GM12878 (cell line): ENCODE data around the gene DCP1B. TPM values are rescaled to one million over a fixed set of nuclear protein-coding genes. Genes with fewer than 3 reads are reported as not detected.

Experiments
- ATAC-seq: fragments of 200-7000 bp; cut with Tn5 transposase; 3 replicates; pipeline ENCODE4 v1.9.1; 2020; ENCODE audit warnings: mild to moderate bottlenecking, moderate library complexity
- BruUV-seq: library from RNA; stranded (reverse); fragments of 400-500 nt; replicated peaks from 2 replicates; lab custom pipeline; 2021; lab: Mats Ljungman, UMichigan
- CTCF ChIA-PET: fragments of 300-600 bp; sonication (Branson Sonifier 250); formaldehyde crosslinking; extraction: SDS; loops from one replicate; lab custom pipeline; 2021; ENCODE audit warnings: inconsistent platforms; lab: Yijun Ruan, JAX
- POLR2A ChIA-PET: fragments of 350-600 bp; formaldehyde crosslinking; extraction: SDS; loops from one replicate; lab custom pipeline; 2021; ENCODE audit warnings: inconsistent platforms; lab: Charles Lee
- RAD21 ChIA-PET: fragments of 300-600 bp; sonication (Branson Sonifier 250); formaldehyde crosslinking; loops from one replicate; lab custom pipeline; 2023; ENCODE audit warnings: antibody characterized with exemption; ENCODE audit not compliant: unreplicated experiment; lab: Charles Lee
- SMC1A ChIA-PET: fragments of 300-600 bp; sonication (Branson Sonifier 250); formaldehyde crosslinking; loops from one replicate; lab custom pipeline; 2023; ENCODE audit not compliant: unreplicated experiment, uncharacterized antibody; lab: Charles Lee
- DNase-seq: peaks from one replicate; pipeline ENCODE4 v3.0.0-alpha.2; 2011; ENCODE audit warnings: low read depth, low spot score
- FAIRE-seq: peaks from 3 replicates; lab custom pipeline; 2011; peaks lifted over from hg19 to GRCh38; lab: Jason Lieb, UNC
- H2AFZ ChIP-seq: 2 replicates; pipeline ENCODE4 v1.6.0; 2011; ENCODE audit warnings: low read depth, low read length, control low read depth; ENCODE audit not compliant: control insufficient read depth
- H3K27ac ChIP-seq: 2 replicates; pipeline ENCODE4 v1.5.1; 2011; ENCODE audit warnings: control low read depth; ENCODE audit not compliant: control insufficient read depth, insufficient read depth
- H3K27me3 ChIP-seq, 2 experiments: replicated peaks in 1 of 2; 2 replicates each; pipeline versions ENCODE4 v1.6.0 to v1.6.1; 2011; ENCODE audit warnings: low read length in 1 of 2; ENCODE audit not compliant: control insufficient read depth in 2 of 2, insufficient read depth in 2 of 2
- H3K36me3 ChIP-seq, 2 experiments: 2 replicates each; pipeline ENCODE4 v1.5.1; 2011; ENCODE audit warnings: low read length in 1 of 2; ENCODE audit not compliant: control insufficient read depth in 2 of 2, insufficient read depth in 2 of 2
- H3K4me1 ChIP-seq: 2 replicates; pipeline ENCODE4 v1.6.1; 2011; ENCODE audit warnings: mild to moderate bottlenecking, low read length, moderate library complexity, mixed read lengths; ENCODE audit not compliant: control insufficient read depth, insufficient read depth
- H3K4me2 ChIP-seq: 2 replicates; pipeline ENCODE4 v1.6.0; 2011; ENCODE audit warnings: control low read depth; ENCODE audit not compliant: control insufficient read depth, insufficient read depth
- H3K4me3 ChIP-seq: fragments of 200-600 bp; sonication (generic); 2 replicates; pipeline ENCODE4 v1.5.1; 2016
- H3K79me2 ChIP-seq: 2 replicates; pipeline ENCODE4 v1.6.0; 2011; ENCODE audit warnings: low read length; ENCODE audit not compliant: control insufficient read depth, insufficient read depth
- H3K9ac ChIP-seq: 2 replicates; pipeline ENCODE4 v1.8.0; 2011; ENCODE audit warnings: low read length, control low read depth, mixed read lengths; ENCODE audit not compliant: control insufficient read depth, insufficient read depth
- H3K9me3 ChIP-seq: replicated peaks from 3 replicates; pipeline ENCODE4 v1.5.1; 2011; ENCODE audit warnings: mild to moderate bottlenecking, low read length; ENCODE audit not compliant: control insufficient read depth, insufficient read depth
- H4K20me1 ChIP-seq: 2 replicates; pipeline ENCODE4 v1.6.0; 2011; ENCODE audit not compliant: control insufficient read depth, insufficient read depth
- BHLHE40 ChIP-seq, 2 experiments: fragments of 450-650 bp in 1 of 2; IDR thresholded peaks; 2 replicates each; pipeline ENCODE4 v1.6.1; 2011 to 2017; ENCODE audit warnings: low read depth in 2 of 2, borderline replicate concordance in 1 of 2, improper control_type of control experiment in 1 of 2, low read length in 1 of 2, mild to moderate bottlenecking in 1 of 2
- DPF2 ChIP-seq: fragments of 450-650 bp; IDR thresholded peaks from 2 replicates; pipeline ENCODE4 v1.6.1; 2017; ENCODE audit warnings: mild to moderate bottlenecking
- ESRRA ChIP-seq: IDR thresholded peaks from 2 replicates; pipeline ENCODE4 v1.6.1; 2012; ENCODE audit warnings: mild to moderate bottlenecking, low read length, improper control_type of control experiment
- FOXK2 ChIP-seq: fragments of 450-650 bp; IDR thresholded peaks from 2 replicates; pipeline ENCODE4 v1.6.1; 2017; ENCODE audit warnings: mild to moderate bottlenecking, moderate library complexity
- FOXM1 ChIP-seq: IDR thresholded peaks from 2 replicates; pipeline ENCODE4 v1.6.1; 2012; ENCODE audit warnings: low read depth, mild to moderate bottlenecking, inconsistent platforms, low read length, moderate library complexity
- JUND ChIP-seq: IDR thresholded peaks from 2 replicates; pipeline ENCODE4 v1.6.1; 2012; ENCODE audit warnings: low read depth, mild to moderate bottlenecking, low read length, improper control_type of control experiment, moderate library complexity
- MEF2B ChIP-seq: fragments of 450-650 bp; IDR thresholded peaks from 2 replicates; pipeline ENCODE4 v1.6.1; 2018; ENCODE audit warnings: mild to moderate bottlenecking, moderate library complexity; ENCODE audit not compliant: partially characterized antibody, poor library complexity, severe bottlenecking
- MTA2 ChIP-seq: fragments of 450-650 bp; IDR thresholded peaks from 2 replicates; pipeline ENCODE4 v1.6.1; 2016; ENCODE audit warnings: low read depth, mild to moderate bottlenecking, moderate library complexity
- NBN ChIP-seq: fragments of 450-650 bp; IDR thresholded peaks from 2 replicates; pipeline ENCODE4 v1.6.1; 2016
- NFIC ChIP-seq: IDR thresholded peaks from 2 replicates; pipeline ENCODE4 v1.6.1; 2012; ENCODE audit warnings: low read depth, mild to moderate bottlenecking, inconsistent platforms, low read length, moderate library complexity
- NR2C1 ChIP-seq: fragments of 450-650 bp; IDR thresholded peaks from 2 replicates; pipeline ENCODE4 v1.6.1; 2017; ENCODE audit warnings: antibody characterized with exemption, mild to moderate bottlenecking, moderate library complexity
- NR2C2 ChIP-seq: IDR thresholded peaks from 2 replicates; pipeline ENCODE4 v1.6.1; 2011; ENCODE audit warnings: borderline replicate concordance, low read depth; ENCODE audit not compliant: control insufficient read depth, insufficient read length
- NRF1 ChIP-seq: conservative IDR thresholded peaks from 2 replicates; pipeline ENCODE4 v1.6.1; 2011; ENCODE audit warnings: mild to moderate bottlenecking, low read depth, low read length, improper control_type of control experiment
- RELA ChIP-seq: fragments of 450-650 bp; IDR thresholded peaks from 2 replicates; pipeline ENCODE4 v1.8.0; 2014; ENCODE audit warnings: borderline replicate concordance; ENCODE audit not compliant: partially characterized antibody
- RUNX3 ChIP-seq: IDR thresholded peaks from 2 replicates; pipeline ENCODE4 v1.6.1; 2012; ENCODE audit warnings: low read length, inconsistent platforms
- SIN3A ChIP-seq: IDR thresholded peaks from 2 replicates; pipeline ENCODE4 v1.6.1; 2012; ENCODE audit warnings: low read depth, low read length, improper control_type of control experiment
- WGBS: methylation state at CpG from one replicate; pipeline ENCODE4 v1.1.6; 2016; ENCODE audit warnings: low lambda C conversion rate; ENCODE audit not compliant: insufficient replicate concordance, insufficient coverage; ENCODE audit errors: missing lambda C conversion rate; 5-methylcytosine and 5-hydroxymethylcytosine counted together
- in situ Hi-C: fragments of 300-500 bp; cut with MboI; formaldehyde crosslinking; loops from 9 replicates; pipeline ENCODE4 v1.14.3; 2018; ENCODE audit warnings: mixed read lengths
- intact Hi-C: fragments of 100-400 bp; cut with micrococcal nuclease; formaldehyde crosslinking; loops from one replicate; pipeline ENCODE4 v1.14.2; 2022; ENCODE audit not compliant: unreplicated experiment
- polyA plus RNA-seq, 11 experiments: library from polyadenylated mRNA; depleted of rRNA in 4 of 11; unstranded in 6 of 11; stranded (reverse) in 5 of 11; fragments of >200 nt; fragmentation: Nextera tagmentation in 4 of 11; fragmentation: Illumina TruSeq in 1 of 11; extraction: Ambion mirVana in 4 of 11; extraction: Trizol in 1 of 11; gene quantifications; 1 replicate in 1 of 11; 2 replicates in 10 of 11; pipeline versions ENCODE4 v1.2.1 to v1.2.3, GENCODE V29; 2011 to 2016; ENCODE audit warnings: inconsistent platforms in 2 of 11, missing spikeins in 2 of 11, low read depth in 1 of 11
- total RNA-seq, 4 experiments: library from RNA; depleted of rRNA in 3 of 4; stranded (reverse); fragments of >200 nt in 3 of 4; fragmentation: Illumina TruSeq in 1 of 4; extraction: Trizol in 1 of 4; gene quantifications; 2 replicates each; pipeline versions ENCODE4 v1.2.1 to v1.2.3, GENCODE V29; 2013 to 2021
- TF ChIP-seq, protein P1 (sequence below): fragments of 450-650 bp; IDR thresholded peaks from 2 replicates; pipeline ENCODE4 v1.6.1; 2016; ENCODE audit warnings: mild to moderate bottlenecking
- TF ChIP-seq, protein P2 (sequence below): IDR thresholded peaks from 2 replicates; pipeline ENCODE4 v1.6.1; 2011; ENCODE audit warnings: borderline replicate concordance, low read depth, mild to moderate bottlenecking, moderate library complexity, mixed read lengths, low read length; ENCODE audit not compliant: insufficient read depth; ENCODE audit errors: extremely low read length
- TF ChIP-seq, protein P3 (sequence below): fragments of 450-650 bp; IDR thresholded peaks from 2 replicates; pipeline ENCODE4 v1.6.1; 2017; ENCODE audit warnings: low read depth, mild to moderate bottlenecking, moderate library complexity

The DCP1B gene
- total and polyA plus RNA-seq, 10 of the 15 experiments (the other 5 are each of a cell fraction or from before 2014, with no cell fraction given), result 1.3 to 23.4 (median 15.3) TPM

DNA sequence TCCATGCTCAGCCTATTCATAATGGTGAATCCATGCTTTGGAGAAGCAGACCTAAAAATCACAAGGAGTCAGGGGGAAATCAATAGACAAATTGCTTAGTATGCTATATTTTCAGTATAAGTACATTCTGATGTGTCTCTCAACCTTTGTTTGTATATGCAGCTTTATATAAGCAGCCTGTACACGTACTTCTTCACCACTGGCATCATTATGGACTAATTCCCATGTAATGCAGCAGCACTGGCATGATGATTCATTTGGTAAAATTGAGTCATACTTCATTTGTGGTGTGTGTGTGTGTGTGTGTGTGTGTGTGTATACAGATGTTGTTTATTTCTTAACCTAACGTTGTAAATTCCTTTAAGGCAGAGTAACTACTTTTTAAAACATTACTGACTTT is 10.9 kb downstream of the DCP1B start:
- ChIA-PET CTCF (interaction anchor here (0.6 kb wide), 1 partner anchor 17 kb away, joined by 4 read pairs; no protein-coding TSS in a partner anchor), POLR2A (interaction anchor here (2.8 kb wide), 1 partner anchor 11 kb away, joined by 9 read pairs; the partner anchor contains the start of gene DCP1B)
- H3K36me3 ChIP-seq, result peaks cover 0 to 6% of the 10 kb centered on the region in 2 experiments; a peak in 2 of 4 replicates

More for the DNA sequence above, 10.9 kb downstream of the DCP1B start:
- ATAC-seq (no peak), DNase-seq (no peak), FAIRE-seq (no peak)
- H2AFZ ChIP-seq, result no peak overlapping the region
- no TSS peak for BruUV-seq
- H4K20me1 ChIP-seq, result no peaks in the 10 kb centered on the region
- peaks cover 2% of the 10 kb centered on the region; the same call in 1 of the 3 replicates for H3K9me3 ChIP-seq
- no peak overlapping the region for H3K9ac ChIP-seq
- in situ Hi-C loops (no loop called here), intact Hi-C loops (no loop called here)
- H3K27me3 ChIP-seq, result no peaks in the 10 kb centered on the region
- ChIA-PET RAD21 (no interaction called here), SMC1A (interaction anchor here (1.1 to 1.2 kb wide), 2 partner anchors 8 to 53 kb away, joined by 3 read pairs; no protein-coding TSS in a partner anchor)
- TF ChIP-seq FOXM1, result no peak
- no peak for TF ChIP-seq RUNX3
- no peak for TF ChIP-seq MEF2B
- no peak for TF ChIP-seq RELA
- TF ChIP-seq BHLHE40 (IDR thresholded peaks at IDR 0.05; ENCODE audit: borderline replicate concordance in 1 of 2, low read depth in 2 of 2, low read length in 1 of 2), result no peak
- TF ChIP-seq SIN3A, result no peak
- no peak for TF ChIP-seq DPF2
- no peak for TF ChIP-seq NFIC
- no peak for TF ChIP-seq ESRRA
- TF ChIP-seq FOXK2, result no peak
- no peak for TF ChIP-seq NR2C1
- TF ChIP-seq, protein P1, sequence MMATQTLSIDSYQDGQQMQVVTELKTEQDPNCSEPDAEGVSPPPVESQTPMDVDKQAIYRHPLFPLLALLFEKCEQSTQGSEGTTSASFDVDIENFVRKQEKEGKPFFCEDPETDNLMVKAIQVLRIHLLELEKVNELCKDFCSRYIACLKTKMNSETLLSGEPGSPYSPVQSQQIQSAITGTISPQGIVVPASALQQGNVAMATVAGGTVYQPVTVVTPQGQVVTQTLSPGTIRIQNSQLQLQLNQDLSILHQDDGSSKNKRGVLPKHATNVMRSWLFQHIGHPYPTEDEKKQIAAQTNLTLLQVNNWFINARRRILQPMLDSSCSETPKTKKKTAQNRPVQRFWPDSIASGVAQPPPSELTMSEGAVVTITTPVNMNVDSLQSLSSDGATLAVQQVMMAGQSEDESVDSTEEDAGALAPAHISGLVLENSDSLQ, result no peak
- no peak for TF ChIP-seq MTA2
- no peak for TF ChIP-seq NR2C2
- TF ChIP-seq NRF1, result no peak
- TF ChIP-seq, protein P2, sequence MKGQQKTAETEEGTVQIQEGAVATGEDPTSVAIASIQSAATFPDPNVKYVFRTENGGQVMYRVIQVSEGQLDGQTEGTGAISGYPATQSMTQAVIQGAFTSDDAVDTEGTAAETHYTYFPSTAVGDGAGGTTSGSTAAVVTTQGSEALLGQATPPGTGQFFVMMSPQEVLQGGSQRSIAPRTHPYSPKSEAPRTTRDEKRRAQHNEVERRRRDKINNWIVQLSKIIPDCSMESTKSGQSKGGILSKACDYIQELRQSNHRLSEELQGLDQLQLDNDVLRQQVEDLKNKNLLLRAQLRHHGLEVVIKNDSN, result no peak
- TF ChIP-seq JUND, result no peak
- no peak for TF ChIP-seq NBN
- TF ChIP-seq, protein P3, sequence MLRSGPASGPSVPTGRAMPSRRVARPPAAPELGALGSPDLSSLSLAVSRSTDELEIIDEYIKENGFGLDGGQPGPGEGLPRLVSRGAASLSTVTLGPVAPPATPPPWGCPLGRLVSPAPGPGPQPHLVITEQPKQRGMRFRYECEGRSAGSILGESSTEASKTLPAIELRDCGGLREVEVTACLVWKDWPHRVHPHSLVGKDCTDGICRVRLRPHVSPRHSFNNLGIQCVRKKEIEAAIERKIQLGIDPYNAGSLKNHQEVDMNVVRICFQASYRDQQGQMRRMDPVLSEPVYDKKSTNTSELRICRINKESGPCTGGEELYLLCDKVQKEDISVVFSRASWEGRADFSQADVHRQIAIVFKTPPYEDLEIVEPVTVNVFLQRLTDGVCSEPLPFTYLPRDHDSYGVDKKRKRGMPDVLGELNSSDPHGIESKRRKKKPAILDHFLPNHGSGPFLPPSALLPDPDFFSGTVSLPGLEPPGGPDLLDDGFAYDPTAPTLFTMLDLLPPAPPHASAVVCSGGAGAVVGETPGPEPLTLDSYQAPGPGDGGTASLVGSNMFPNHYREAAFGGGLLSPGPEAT, result no peak
- no peaks in the 10 kb centered on the region for H3K79me2 ChIP-seq
- no peak overlapping the region for H3K4me2 ChIP-seq
- no peak overlapping the region for H3K4me3 ChIP-seq
- no peak overlapping the region for H3K27ac ChIP-seq
- H3K4me1 ChIP-seq, result peaks cover 7% of the 10 kb centered on the region
- WGBS, result 3% methylated on average over 2 of the region's 2 CpGs
